Urinary bladder (tissue), 4 donors: ENCODE results near the gene MAPK14. TPM values are rescaled to one million over a fixed set of nuclear protein-coding genes. Genes with fewer than 3 reads are reported as not detected.

Source experiments
- DNase-seq: peaks from one replicate; pipeline ENCODE4 v3.0.0-alpha.2; 2015; ENCODE audit errors: extremely low spot score
- H3K27ac ChIP-seq: one replicate; pipeline ENCODE4 v1.5.1; 2013; ENCODE audit warnings: low read depth, mild to moderate bottlenecking, moderate library complexity
- H3K36me3 ChIP-seq: one replicate; pipeline ENCODE4 v1.6.1; 2013; ENCODE audit warnings: mild to moderate bottlenecking, moderate library complexity; ENCODE audit not compliant: insufficient read depth
- H3K4me1 ChIP-seq: one replicate; pipeline ENCODE4 v1.6.1; 2013; ENCODE audit warnings: mild to moderate bottlenecking, moderate library complexity; ENCODE audit not compliant: insufficient read depth
- H3K4me3 ChIP-seq: one replicate; pipeline ENCODE4 v1.5.1; 2013; ENCODE audit warnings: low read depth, low read length
- WGBS: extraction: QIAGEN DNeasy Blood & Tissue Kit; methylation state at CpG from one replicate; pipeline ENCODE4 v1.1.7; 2013; 5-methylcytosine and 5-hydroxymethylcytosine counted together
- polyA plus RNA-seq: library from polyadenylated mRNA; stranded (reverse); fragments of 200-250 nt; gene quantifications from one replicate; pipeline ENCODE4 v1.2.3, GENCODE V29; 2013
- total RNA-seq: library from RNA; depleted of rRNA; stranded (reverse); fragments of >200 nt; gene quantifications from one replicate; pipeline ENCODE4 v1.2.3, GENCODE V29; 2014
- donor health status: healthy with polysubstance abuse.
- donor health status: healthy.

Gene MAPK14
- total and polyA plus RNA-seq, 2 donors, result 48.8 to 84.1 TPM

DNA sequence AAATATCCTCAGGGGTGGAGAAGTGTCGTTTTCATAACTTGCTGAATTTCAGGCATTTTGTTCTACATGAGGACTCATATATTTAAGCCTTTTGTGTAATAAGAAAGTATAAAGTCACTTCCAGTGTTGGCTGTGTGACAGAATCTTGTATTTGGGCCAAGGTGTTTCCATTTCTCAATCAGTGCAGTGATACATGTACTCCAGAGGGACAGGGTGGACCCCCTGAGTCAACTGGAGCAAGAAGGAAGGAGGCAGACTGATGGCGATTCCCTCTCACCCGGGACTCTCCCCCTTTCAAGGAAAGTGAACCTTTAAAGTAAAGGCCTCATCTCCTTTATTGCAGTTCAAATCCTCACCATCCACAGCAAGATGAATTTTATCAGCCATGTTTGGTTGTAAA lies 82.4 kb downstream of the MAPK14 start:
- Histone ChIP-seq H3K27ac (no peak overlapping the region), H3K4me1 (no peaks in the 10 kb centered on the region), H3K4me3 (no peak overlapping the region), H3K36me3 (no peaks in the 10 kb centered on the region)
- WGBS, result 86% methylated on average over 3 of the region's 3 CpGs
- no peak for DNase-seq

DNA sequence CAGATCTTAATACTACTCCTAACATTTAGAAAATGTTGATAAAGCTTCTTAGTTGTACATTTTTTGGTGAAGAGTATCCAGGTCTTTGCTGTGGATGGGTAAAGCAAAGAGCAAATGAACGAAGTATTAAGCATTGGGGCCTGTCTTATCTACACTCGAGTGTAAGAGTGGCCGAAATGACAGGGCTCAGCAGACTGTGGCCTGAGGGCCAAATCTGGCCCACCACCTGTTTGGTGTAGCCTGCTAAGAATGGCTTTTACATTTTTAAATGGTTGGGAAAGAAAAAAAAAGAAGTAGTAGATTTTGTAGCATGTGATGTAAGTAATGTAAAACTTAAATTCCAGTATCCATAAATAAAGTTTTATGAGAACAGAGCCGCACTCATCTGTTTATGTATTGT lies 83.3 kb downstream of the MAPK14 start:
- WGBS, result 68% methylated on average over 4 of the region's 4 CpGs
- Histone ChIP-seq H3K36me3 (no peaks in the 10 kb centered on the region), H3K4me1 (no peaks in the 10 kb centered on the region), H3K4me3 (no peak overlapping the region), H3K27ac (no peak overlapping the region)
- no peak for DNase-seq

DNA sequence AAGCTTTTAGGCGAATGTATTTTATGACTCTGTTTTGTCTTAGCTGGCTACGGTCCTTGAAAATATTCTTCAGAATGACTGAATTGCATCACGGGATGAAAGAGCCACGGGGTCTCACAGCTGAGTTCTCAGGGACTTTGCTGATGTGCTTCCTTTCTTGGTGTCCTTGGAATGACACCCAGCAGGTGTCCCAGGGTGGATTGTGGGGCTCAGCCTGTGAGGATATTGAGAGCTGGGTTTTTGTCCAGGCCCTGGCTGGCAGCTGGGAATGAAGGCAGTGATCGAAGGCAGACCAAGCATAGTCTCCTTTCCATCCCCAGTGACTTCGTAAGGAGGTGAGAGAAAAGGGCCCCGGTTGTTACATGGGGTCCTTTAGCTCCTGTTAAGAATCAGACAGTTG lies 83.9 kb downstream of the MAPK14 start:
- no peak overlapping the region for H3K27ac ChIP-seq
- WGBS, result 88% methylated on average over 7 of the region's 7 CpGs

DNA sequence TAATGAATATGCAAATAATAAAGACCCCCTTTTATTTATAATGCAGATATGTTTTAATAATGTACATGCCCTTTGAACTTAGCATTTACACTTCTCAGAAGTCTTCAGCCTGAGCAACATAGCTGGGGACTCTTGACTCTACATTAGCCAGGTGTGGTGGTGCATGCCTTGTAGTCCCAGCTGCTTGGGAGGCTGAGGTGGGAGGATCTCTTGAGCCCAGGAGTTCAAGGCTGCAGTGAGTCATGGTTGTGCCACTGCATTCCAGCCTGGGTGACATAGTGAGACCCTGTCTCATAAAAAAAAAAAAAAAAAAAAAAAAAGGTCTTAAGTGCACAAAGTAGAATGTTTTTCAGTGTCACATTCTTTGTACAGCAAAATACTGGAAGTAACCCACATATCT lies 85.4 kb downstream of the MAPK14 start:
- no peak for DNase-seq

More for the DNA sequence above, 83.9 kb downstream of the MAPK14 start:
- no peak for DNase-seq
- Histone ChIP-seq H3K4me1 (no peaks in the 10 kb centered on the region), H3K4me3 (no peak overlapping the region), H3K36me3 (no peaks in the 10 kb centered on the region)

DNA sequence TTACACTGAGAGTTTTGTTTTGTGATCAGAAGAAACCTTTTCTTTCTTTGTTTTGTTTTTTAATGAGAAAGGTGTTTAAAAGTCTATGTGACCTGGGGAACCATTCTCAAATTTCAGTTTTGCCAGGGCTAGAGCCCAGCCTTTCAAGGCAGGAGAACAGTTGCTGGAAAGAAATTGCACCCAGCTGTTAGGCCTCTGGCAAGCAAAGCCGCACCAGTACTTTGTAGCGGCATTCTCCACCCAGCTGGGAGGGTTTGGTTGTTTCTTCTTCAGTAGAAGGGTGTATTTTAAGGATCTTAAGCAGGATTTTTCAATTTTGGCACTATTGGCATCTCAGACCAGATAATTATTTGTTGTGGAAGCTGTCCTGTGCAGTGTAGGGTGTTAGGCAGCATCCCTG lies 86.1 kb downstream of the MAPK14 start:
- 52% methylated on average over 2 of the region's 2 CpGs for WGBS
- Histone ChIP-seq H3K4me1 (no peaks in the 10 kb centered on the region), H3K4me3 (no peak overlapping the region), H3K36me3 (no peaks in the 10 kb centered on the region), H3K27ac (no peak overlapping the region)
- DNase-seq, result no peak

More for the DNA sequence above, 85.4 kb downstream of the MAPK14 start:
- no peaks in the 10 kb centered on the region for H3K4me1 ChIP-seq
- H3K4me3 ChIP-seq, result no peak overlapping the region
- H3K36me3 ChIP-seq, result no peaks in the 10 kb centered on the region
- H3K27ac ChIP-seq, result no peak overlapping the region

DNA sequence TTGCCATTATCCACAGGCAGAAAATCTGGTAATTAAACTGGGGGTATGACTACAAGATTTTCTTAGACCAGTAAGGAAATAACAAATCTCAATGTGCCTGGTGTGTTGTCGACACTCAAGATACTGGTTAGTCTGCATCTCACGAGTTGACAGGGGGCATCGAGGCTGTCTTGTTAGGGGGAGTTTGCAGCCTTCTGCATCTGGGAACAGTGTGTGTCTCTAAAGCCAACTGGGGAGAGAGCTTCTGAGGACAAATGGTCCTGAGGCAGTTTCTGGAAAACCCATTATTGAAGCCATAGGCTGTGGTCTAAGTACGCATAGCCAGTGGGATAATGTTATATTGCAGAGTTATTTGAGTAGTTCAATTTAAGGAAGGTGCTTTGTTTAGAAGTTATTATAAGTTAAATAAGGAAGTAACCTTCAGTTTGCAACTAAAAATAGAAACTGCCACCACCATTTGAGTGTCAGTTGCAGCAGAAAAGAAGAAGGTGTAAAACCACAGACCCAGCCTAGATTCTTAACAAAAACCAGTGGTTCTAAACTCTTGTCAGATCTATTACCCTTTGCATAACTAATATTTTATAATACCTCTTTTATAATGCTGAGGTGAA lies 87.3 kb downstream of the MAPK14 start:
- no peak for DNase-seq
- 77% methylated on average over 4 of the region's 4 CpGs for WGBS
- H3K27ac ChIP-seq, result no peak overlapping the region
- no peaks in the 10 kb centered on the region for H3K36me3 ChIP-seq
- H3K4me1 ChIP-seq, result no peaks in the 10 kb centered on the region
- no peak overlapping the region for H3K4me3 ChIP-seq

DNA sequence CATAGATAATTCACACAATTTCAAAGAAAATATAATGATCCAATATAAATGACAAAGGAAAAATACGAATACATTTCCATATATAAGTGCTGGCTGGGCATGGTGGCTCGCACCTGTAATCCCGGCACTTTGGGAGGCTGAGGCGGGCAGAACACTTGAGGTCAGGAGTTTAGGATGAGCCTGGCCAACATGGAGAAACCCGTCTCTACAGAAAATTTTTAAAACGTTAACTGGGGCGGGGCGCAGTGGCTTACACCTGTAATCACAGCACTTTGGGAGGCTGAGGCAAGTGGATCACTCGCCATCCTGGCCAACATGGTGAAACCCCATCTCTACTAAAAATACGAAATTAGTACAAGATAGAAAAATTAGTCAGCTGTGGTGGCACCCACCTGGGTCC lies 87.8 kb downstream of the MAPK14 start:
- WGBS, result 95% methylated on average over 10 of the region's 10 CpGs
- DNase-seq, result no peak
- Histone ChIP-seq H3K4me1 (no peaks in the 10 kb centered on the region), H3K36me3 (no peaks in the 10 kb centered on the region), H3K4me3 (no peak overlapping the region), H3K27ac (no peak overlapping the region)

DNA sequence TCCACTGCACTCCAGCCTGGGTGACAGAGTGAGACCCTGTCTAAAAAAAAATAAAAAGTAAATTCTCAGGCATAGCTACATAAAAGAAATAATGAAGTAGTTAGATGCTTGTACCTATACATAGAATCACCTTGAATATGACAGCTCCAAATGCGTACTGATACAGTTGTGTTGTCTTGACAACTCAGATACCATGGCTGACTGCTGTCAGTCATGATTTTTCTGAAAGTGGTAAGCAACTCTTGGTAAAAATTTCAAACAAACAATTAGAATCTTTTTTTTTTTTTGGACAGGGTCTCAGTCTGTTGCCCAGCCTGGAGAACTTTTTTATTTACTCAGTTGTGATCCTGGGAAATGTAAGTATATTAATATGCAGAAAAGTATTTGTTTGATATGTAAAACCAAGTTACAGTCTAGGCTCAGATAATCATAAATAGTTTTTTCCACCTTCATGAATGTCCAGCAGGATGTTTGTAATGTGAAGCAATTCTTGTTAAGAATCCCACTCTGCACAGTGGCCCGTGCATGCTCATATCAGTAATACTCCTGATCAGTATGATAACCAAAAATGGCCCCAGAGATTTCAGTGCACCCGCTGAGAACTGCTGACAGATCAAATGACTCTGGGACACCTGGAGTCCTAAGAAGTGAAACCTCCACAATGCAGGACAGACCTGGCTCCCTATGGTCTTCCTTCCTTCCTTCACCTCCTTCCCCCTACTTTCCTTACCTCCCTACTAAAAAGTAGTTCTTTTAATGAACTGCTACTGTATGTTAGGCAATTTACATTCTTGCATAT lies 88.7 kb downstream of the MAPK14 start:
- Histone ChIP-seq H3K4me1 (no peaks in the 10 kb centered on the region), H3K4me3 (no peak overlapping the region), H3K27ac (no peak overlapping the region), H3K36me3 (no peaks in the 10 kb centered on the region)
- DNase-seq, result no peak
- 74% methylated on average over 3 of the region's 3 CpGs for WGBS

DNA sequence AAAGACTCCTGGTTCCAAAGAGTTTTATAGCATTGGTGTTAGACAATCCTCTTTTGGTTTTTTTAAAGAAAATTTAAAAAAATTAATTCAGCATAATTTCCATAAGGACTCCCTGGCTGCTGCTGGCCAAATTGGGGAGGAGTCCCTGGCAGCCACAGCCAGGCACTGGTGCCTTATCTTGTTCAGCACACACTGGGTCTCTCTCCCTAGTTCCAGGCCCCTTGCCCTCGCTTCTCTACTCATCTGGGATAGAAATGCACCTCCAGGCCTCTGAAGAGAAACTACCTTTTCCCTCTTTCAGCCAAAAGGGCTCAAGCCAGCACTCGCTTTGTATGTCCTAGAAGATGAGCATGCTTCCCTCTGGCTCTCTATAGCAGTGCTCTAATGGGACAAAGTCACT lies 89.3 kb downstream of the MAPK14 start:
- Histone ChIP-seq H3K4me1 (no peaks in the 10 kb centered on the region), H3K27ac (no peak overlapping the region), H3K4me3 (no peak overlapping the region), H3K36me3 (no peaks in the 10 kb centered on the region)
- 95% methylated on average over 2 of the region's 2 CpGs for WGBS
- no peak for DNase-seq

DNA sequence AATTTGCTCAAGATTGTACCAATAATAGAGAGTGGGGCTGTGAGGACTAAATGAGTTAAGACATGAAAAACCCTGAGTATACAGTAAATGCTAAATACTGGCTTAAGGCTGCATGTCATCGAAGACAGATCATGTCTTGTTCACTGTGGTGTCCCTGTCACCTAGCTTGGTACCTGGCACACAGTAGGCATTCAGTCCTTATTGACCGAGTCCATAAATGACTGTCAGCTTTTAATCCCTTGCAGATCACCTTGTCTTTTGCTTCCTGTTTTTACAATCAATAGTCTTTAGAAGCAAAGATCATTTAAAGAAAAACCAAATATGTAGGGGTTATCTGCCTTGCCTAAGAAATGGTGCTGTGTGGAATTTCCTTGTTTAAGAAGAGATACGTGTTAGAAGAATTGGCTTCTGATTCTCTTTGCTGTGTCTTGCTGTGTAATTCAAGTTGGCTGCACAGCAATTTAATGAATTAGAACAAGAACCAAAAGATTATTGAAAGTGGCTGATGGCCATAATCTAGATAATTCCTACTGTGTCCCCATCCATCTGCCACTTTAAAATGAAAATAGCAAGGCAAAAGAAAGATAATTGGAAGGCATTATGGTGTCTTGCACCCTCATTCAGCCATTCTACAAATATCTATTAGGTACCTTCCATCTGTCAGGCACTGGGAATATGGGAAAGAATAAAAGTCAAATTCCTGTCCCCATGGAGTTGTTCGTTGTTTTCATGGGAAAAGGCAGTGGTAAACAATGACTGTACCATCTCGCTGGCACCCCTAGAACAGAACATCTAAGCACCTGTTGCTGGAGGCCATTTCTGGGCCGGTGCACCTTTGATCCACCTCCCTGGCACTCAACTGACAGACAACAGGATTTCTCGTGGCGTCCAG lies 90.3 kb downstream of the MAPK14 start:
- 92% methylated on average over 8 of the region's 8 CpGs for WGBS
- no peak overlapping the region for H3K4me3 ChIP-seq
- H3K4me1 ChIP-seq, result no peaks in the 10 kb centered on the region
- DNase-seq, result no peak
- H3K36me3 ChIP-seq, result no peaks in the 10 kb centered on the region
- no peak overlapping the region for H3K27ac ChIP-seq

DNA sequence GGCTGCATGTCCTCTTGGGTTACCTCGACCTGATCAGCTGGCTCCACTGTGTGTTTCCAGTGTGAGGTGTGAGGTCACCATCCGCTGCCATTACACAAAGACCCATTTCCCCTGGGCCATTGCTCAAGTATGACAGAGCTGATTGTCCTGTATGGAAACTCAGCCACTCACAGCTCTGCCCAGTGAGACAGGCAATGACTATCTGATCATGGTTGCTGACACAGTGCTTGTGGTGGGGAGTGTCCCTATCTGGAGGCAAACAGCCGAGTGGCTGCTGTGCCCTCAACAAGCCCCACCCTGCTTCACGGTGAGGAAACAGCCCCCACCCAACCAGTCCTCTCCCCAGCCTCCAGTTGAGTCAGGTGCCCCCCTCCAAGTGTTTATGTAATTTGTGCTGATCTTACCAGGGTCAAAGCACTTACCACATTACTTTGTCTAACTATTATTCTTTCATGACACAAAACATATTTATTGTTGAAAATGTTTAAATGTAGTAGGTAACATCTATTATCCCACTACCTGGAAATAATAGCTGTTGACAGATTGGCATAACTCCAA lies 91.0 kb downstream of the MAPK14 start:
- Histone ChIP-seq H3K27ac (no peak overlapping the region), H3K4me1 (no peaks in the 10 kb centered on the region), H3K4me3 (no peak overlapping the region), H3K36me3 (no peaks in the 10 kb centered on the region)
- 69% methylated on average over 4 of the region's 4 CpGs for WGBS
- no peak for DNase-seq

DNA sequence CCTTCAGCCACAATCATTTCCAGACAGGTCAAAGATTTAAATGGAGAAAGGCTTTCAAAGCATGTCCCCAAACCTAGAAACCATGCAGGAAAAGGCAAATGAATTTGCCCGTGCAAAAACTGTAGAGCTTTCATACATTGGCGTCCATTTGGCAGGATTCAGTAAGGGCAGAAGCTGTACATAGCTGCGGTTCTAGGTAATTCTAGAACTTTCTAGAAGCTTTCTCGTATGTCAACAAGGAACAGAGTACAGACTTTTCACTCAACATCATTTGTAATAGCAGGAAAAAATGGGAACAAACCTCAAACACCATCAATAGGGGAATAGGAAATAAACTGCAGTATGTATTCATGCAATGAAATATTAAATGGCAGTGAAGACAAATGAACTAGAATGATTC lies 91.6 kb downstream of the MAPK14 start:
- H3K4me1 ChIP-seq, result no peaks in the 10 kb centered on the region
- no peak overlapping the region for H3K27ac ChIP-seq
- DNase-seq, result no peak
- H3K4me3 ChIP-seq, result no peak overlapping the region
- 79% methylated on average over 4 of the region's 4 CpGs for WGBS
- H3K36me3 ChIP-seq, result no peaks in the 10 kb centered on the region

DNA sequence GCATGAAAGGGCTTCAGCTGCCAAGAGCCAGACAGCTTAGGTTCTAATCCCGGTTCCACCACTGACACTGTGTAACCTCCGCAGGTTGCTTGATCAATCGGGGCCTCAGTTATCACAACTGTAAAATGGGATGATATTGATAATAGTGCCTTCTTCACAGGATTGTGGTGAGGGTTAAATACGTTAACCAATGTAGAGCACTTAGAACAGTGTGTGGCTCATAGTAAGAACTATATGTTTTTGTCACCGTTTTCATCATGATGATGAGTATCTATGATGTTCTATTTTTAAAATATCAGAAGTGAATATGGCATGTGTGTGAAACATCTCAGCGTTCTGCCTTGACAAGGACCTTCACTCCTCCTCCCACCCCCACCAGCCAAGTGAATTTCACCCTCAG lies 92.4 kb downstream of the MAPK14 start:
- DNase-seq, result no peak
- H3K4me1 ChIP-seq, result no peaks in the 10 kb centered on the region
- 88% methylated on average over 6 of the region's 6 CpGs for WGBS
- H3K4me3 ChIP-seq, result no peak overlapping the region
- no peaks in the 10 kb centered on the region for H3K36me3 ChIP-seq
- no peak overlapping the region for H3K27ac ChIP-seq
